Measurements from ENCODE around the gene NKAIN2. TPM values are rescaled to one million over a fixed set of nuclear protein-coding genes. Genes with fewer than 3 reads are reported as not detected.

NKAIN2 gene
- total and polyA plus RNA-seq, 8 donors, result 9.5 to 23.4 (median 18.9) TPM; not detected in 2

- ATAC-seq (no peak), DNase-seq (no peak)
- Histone ChIP-seq H3K4me1 (no peaks in the 10 kb centered on the region), H3K4me3 (no peak overlapping the region), H3K36me3 (no peaks in the 10 kb centered on the region), H3K27me3 (no peaks in the 10 kb centered on the region), H3K27ac (no peak overlapping the region), H3K9me3 (peaks cover 0 to 2% of the 10 kb centered on the region in 2 donors)
- intact Hi-C loops (cut with DNase I), result no loop called here
- TF ChIP-seq CTCF (IDR thresholded peaks at IDR 0.05), result no peak
These were observed 327.6 kb downstream of the NKAIN2 start for GRCh38 chr6:124131259-124131658.

- peaks cover 0 to 2% of the 10 kb centered on the region in 2 donors for H3K9me3 ChIP-seq
- H3K36me3 ChIP-seq, result no peaks in the 10 kb centered on the region
- no peaks in the 10 kb centered on the region for H3K27me3 ChIP-seq
- no peaks in the 10 kb centered on the region for H3K4me1 ChIP-seq
- no peak for ATAC-seq
- H3K27ac ChIP-seq, result no peak overlapping the region
- intact Hi-C loops (cut with DNase I), result no loop called here
- no peak for TF ChIP-seq CTCF (IDR thresholded peaks at IDR 0.05)
- no peak overlapping the region for H3K4me3 ChIP-seq
- DNase-seq, result no peak
These were observed 328.1 kb downstream of the NKAIN2 start for GRCh38 chr6:124131779-124132178.

- Histone ChIP-seq H3K9me3 (peaks cover 0 to 2% of the 10 kb centered on the region in 2 donors), H3K27ac (no peak overlapping the region), H3K27me3 (no peaks in the 10 kb centered on the region), H3K4me1 (no peaks in the 10 kb centered on the region), H3K36me3 (no peaks in the 10 kb centered on the region), H3K4me3 (no peak overlapping the region)
- DNase-seq (no peak), ATAC-seq (no peak)
- TF ChIP-seq CTCF (IDR thresholded peaks at IDR 0.05), result no peak
- intact Hi-C loops (cut with DNase I), result no loop called here
These were observed 328.6 kb downstream of the NKAIN2 start for GRCh38 chr6:124132256-124132655.

- intact Hi-C loops (cut with DNase I), result no loop called here
- H3K27ac ChIP-seq, result no peak overlapping the region
- H3K4me1 ChIP-seq, result no peaks in the 10 kb centered on the region
- no peak overlapping the region for H3K4me3 ChIP-seq
- H3K9me3 ChIP-seq, result no peaks in the 10 kb centered on the region
- no peaks in the 10 kb centered on the region for H3K36me3 ChIP-seq
- TF ChIP-seq CTCF (IDR thresholded peaks at IDR 0.05), result no peak
- DNase-seq (no peak), ATAC-seq (no peak)
- no peaks in the 10 kb centered on the region for H3K27me3 ChIP-seq
These were observed 339.2 kb downstream of the NKAIN2 start for GRCh38 chr6:124142852-124143251.

- intact Hi-C loops (cut with DNase I), result no loop called here
- Histone ChIP-seq H3K4me3 (no peak overlapping the region), H3K4me1 (no peaks in the 10 kb centered on the region), H3K27ac (no peak overlapping the region), H3K27me3 (no peaks in the 10 kb centered on the region), H3K9me3 (no peaks in the 10 kb centered on the region), H3K36me3 (no peaks in the 10 kb centered on the region)
- TF ChIP-seq CTCF (IDR thresholded peaks at IDR 0.05), result no peak
- DNase-seq (no peak), ATAC-seq (no peak)
These were observed 339.8 kb downstream of the NKAIN2 start for GRCh38 chr6:124143435-124143834.
